Measurements from ENCODE around the gene LILRB4.
"Not testable (repeated sequence)": the region's sequence is repeated elsewhere in the genome, so short reads cannot be mapped to it uniquely, and the experiment has no call there.

Gene LILRB4

DNA sequence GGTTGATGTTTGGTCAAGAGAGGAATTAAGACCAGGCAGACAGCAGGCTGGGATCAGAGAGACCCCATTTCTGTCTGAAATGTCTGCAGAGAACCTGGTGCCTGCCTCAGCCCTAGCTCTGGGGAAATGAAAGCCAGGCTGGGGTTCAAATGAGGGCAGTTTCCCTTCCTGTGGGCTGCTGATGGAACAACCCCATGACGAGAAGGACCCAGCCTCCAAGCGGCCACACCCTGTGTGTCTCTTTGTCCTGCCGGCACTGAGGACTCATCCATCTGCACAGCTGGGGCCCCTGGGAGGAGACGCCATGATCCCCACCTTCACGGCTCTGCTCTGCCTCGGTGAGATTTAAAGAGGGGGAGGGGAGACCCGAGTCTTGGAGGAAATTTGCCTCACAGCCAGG is at the start of gene LILRB4:
LILRB4 (plus strand) TSS at position 256 of the 400 bp plus-strand sequence; CDS start at position 305, 49 bp downstream.
- no peak within 1 kb of the TSS for H3K27ac Mint-ChIP-seq
- H3K4me3 Mint-ChIP-seq, result no peak within 1 kb of the TSS
- H3K9me3 Mint-ChIP-seq, result no peaks in the 10 kb centered on the region
- H3K27me3 Mint-ChIP-seq, result peaks cover 13% of the 10 kb centered on the region
- peaks cover 15% of the 10 kb centered on the region for H3K4me1 Mint-ChIP-seq (ENCODE audit: low read depth)
- no peaks in the 10 kb centered on the region for H3K36me3 Mint-ChIP-seq (ENCODE audit: low read depth)

DNA sequence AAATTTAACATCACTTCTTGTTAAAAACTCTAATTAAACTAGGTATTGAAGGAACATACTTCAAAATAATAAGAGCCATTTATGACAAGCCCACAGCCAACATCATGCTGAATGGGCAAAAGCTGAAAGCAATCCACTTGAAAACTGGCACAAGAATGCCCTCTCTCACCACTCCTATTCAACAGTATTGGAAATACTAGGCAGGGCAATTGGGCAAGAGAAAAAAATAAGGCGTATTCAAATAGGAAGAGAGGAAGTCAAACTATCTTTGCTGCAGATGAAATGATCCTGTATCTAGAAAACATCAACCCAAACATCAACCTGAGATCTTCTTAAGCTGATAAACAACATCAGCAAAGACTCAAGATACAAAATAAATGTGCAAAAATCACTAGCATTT is 48.1 kb upstream of the LILRB4 start:
- peaks cover 15% of the 10 kb centered on the region for H3K4me1 Mint-ChIP-seq (ENCODE audit: low read depth)
- no peaks in the 10 kb centered on the region for H3K36me3 Mint-ChIP-seq (ENCODE audit: low read depth)
- H3K9me3 Mint-ChIP-seq, result peaks cover 5% of the 10 kb centered on the region
- H3K27me3 Mint-ChIP-seq, result peaks cover 5% of the 10 kb centered on the region
- no peak overlapping the region for H3K27ac Mint-ChIP-seq
- no peak overlapping the region for H3K4me3 Mint-ChIP-seq

DNA sequence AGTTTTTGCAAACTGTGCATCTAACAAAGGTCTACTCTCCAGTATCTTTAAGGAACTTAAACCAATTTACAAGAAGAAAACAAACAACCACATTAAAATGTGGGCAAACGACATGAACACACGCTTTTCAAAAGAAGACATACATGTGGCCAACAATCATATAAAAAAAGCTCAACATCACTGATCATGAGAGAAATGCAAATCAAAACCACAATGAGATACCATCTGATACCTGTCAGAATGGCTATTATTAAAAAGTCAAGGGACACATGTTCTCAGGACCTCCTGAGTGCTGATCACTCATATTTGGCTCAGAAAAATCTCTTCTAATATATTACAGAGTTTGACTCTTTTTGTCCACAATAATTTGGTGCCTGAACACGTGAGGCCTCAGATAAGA is 46.7 kb upstream of the LILRB4 start:
- Mint-ChIP-seq H3K9me3 (peaks cover 5% of the 10 kb centered on the region), H3K27ac (no peak overlapping the region), H3K36me3 (ENCODE audit: low read depth) (no peaks in the 10 kb centered on the region), H3K4me1 (ENCODE audit: low read depth) (peaks cover 15% of the 10 kb centered on the region), H3K27me3 (peaks cover 5% of the 10 kb centered on the region), H3K4me3 (no peak overlapping the region)

DNA sequence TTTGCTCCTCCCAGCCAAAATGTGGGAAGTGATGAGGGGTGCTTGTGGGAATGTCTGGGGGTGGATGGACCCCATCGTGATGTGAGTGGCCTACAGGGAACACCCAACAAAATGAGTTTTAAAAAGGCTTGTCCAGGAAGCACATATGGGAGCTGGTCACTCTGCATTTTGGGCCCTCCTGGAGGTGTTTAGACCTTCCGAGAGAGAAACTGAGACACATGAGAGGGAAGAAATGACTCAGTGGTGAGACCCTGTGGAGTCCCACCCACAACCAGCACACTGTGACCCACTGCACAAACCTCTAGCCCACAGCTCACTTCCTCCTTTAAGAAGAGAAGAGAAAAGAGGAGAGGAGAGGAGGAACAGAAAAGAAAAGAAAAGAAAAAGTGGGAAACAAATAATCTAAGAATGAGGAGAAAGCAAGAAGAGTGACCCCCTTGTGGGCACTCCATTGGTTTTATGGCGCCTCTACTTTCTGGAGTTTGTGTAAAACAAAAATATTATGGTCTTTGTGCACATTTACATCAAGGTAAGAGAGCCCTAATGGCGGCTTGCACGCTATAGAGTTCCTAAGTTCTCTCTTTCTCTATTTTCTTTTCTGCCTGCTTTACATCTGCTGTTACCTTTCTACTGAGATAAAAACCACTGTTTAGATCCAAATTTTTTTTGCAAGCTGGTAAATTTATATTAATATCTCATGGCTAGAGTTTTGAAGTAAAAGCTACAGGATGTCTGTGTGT is 45.8 kb upstream of the LILRB4 start:
- Mint-ChIP-seq H3K4me3 (peak overlapping the region; percentile 75), H3K4me1 (ENCODE audit: low read depth) (peaks cover 12% of the 10 kb centered on the region), H3K36me3 (ENCODE audit: low read depth) (no peaks in the 10 kb centered on the region), H3K27me3 (peaks cover 4% of the 10 kb centered on the region), H3K27ac (peak overlapping the region; percentile 60), H3K9me3 (peaks cover 5% of the 10 kb centered on the region)

DNA sequence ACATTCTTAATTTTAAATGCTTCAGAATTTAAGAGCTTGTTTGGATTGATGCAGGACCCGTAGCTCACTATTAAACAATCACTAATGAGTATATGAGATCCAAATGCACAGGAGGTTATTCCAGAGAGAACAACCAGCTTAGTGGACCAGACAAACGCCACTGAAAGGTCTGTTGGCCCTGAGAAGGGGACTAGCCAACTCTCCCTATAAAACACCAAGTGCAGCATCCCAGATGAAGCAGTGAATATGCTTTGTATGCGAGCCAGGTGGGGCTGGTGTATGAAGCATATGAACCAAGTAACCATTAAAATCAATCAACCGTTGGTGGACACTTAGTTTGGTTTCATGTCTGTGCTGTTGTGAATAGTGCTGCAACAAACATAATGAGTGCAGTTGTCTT is 42.3 kb upstream of the LILRB4 start:
- Mint-ChIP-seq H3K27ac (no peak overlapping the region), H3K4me3 (no peak overlapping the region), H3K36me3 (ENCODE audit: low read depth) (no peaks in the 10 kb centered on the region), H3K9me3 (peaks cover 5% of the 10 kb centered on the region), H3K27me3 (peaks cover 4% of the 10 kb centered on the region), H3K4me1 (ENCODE audit: low read depth) (peaks cover 12% of the 10 kb centered on the region)

DNA sequence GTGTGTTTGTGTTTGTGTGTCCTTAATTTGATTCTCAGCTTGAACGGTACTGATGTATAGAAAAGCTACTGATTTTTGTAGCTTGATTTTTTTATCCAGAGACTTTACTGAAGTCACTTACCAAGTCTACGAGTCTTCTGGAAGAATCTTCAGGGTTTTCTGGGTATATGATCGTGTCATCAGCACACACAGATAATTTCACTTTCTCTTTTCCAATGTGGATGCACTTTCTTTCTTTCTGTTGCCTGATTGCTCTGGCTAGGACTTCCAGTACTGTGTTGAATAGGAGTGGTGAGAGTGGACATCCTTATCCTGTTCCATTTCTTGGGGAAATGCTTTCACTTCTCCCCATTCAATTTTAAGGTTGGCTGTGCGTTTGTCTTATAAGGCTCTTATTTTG is 40.4 kb upstream of the LILRB4 start:
- Mint-ChIP-seq H3K36me3 (ENCODE audit: low read depth) (no peaks in the 10 kb centered on the region), H3K27ac (peak overlapping the region; percentile 53), H3K9me3 (no peaks in the 10 kb centered on the region), H3K4me1 (ENCODE audit: low read depth) (peaks cover 8% of the 10 kb centered on the region), H3K27me3 (peaks cover 11% of the 10 kb centered on the region), H3K4me3 (peak overlapping the region; percentile 50)

DNA sequence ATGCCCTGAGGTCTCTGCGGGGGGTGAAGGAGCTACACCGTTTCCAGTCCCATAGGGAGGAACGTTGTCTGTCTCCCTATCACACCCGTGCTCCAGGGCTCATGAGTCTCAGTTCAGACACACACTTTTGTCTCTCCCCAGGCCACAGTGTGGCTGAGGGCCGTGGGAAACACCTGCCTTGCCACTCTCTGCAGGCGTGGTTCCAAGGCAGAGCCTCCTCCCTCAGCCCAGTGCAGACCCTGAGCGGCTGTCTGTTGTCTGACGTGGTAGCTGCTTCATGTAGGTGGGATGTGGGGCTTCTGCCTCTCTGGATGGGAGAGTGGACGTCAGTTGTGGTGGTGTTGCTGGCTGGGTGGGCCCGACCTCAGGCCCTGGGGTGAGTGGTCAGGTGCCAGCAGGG is 38.6 kb upstream of the LILRB4 start:
- not testable (repeated sequence) for H3K4me1 Mint-ChIP-seq (ENCODE audit: low read depth); H3K9me3 Mint-ChIP-seq; H3K4me3 Mint-ChIP-seq; H3K36me3 Mint-ChIP-seq (ENCODE audit: low read depth); H3K27ac Mint-ChIP-seq
- peaks cover 14% of the 10 kb centered on the region for H3K27me3 Mint-ChIP-seq

DNA sequence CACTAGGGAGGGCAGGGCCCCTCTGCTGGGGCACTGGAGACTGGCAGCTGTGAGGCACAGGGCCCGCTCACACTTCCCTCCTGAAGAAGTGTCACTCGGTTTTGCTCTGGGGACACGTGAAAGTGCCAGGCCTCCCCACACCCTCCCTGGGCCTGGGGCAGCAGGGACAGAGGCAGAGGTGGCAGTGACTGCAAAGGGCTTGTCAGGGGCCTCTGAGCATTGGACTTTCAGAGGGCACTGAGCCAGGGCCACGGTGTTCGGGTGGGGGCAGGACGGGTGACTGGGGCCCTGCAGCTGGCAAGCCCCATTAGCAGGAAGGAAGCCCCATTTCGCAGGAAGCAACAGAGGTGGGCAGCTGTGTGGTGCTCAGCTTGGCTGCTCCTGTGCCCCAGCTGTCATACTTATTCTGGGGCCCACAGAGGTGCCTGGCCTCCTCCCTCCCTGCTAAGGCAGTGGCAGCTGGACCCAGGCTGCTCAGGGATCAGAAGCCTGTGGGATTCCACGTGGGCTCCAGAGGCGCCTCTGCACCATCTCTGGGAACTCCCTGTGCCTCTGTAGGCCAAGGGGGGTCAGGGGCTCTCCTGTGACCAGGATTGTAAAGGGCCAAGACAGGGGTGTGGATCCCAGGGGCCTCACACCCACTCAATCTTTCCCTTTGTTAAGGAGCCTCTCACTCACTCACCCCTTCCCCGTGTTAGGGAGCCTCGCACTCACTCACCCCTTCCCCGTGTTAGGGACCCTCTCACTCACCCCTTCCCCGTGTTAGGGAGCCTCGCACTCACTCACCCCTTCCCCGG is 37.7 kb upstream of the LILRB4 start:
- H3K27ac Mint-ChIP-seq, H3K4me3 Mint-ChIP-seq: not testable (repeated sequence)
- peaks cover 15% of the 10 kb centered on the region for H3K27me3 Mint-ChIP-seq

DNA sequence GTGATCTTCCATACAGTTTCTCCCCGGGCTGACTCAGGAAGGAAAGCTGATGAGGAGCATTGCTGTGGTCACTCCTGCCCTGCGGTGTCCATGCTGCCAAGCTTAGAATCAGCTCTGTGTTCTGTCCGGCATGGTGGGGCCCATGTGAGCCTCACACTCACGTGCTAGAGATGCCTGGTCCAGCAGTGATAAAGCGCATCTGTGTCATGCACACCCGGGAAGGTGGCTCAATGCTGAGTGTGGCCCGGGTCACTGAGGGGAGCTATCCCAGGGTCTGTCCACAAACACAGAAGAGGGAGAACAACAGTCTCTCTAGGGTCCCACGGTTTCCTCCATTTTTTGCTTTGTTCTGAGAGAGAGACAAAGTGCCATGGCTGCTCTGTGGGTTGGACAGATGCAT is 36.0 kb upstream of the LILRB4 start:
- Mint-ChIP-seq H3K9me3 (no peaks in the 10 kb centered on the region), H3K4me3 (no peak overlapping the region), H3K27me3 (peaks cover 16% of the 10 kb centered on the region), H3K36me3 (ENCODE audit: low read depth) (no peaks in the 10 kb centered on the region), H3K27ac (no peak overlapping the region), H3K4me1 (ENCODE audit: low read depth) (peaks cover 15% of the 10 kb centered on the region)

More for the DNA sequence above, 37.7 kb upstream of the LILRB4 start:
- not testable (repeated sequence) for H3K9me3 Mint-ChIP-seq; H3K4me1 Mint-ChIP-seq (ENCODE audit: low read depth); H3K36me3 Mint-ChIP-seq (ENCODE audit: low read depth)

DNA sequence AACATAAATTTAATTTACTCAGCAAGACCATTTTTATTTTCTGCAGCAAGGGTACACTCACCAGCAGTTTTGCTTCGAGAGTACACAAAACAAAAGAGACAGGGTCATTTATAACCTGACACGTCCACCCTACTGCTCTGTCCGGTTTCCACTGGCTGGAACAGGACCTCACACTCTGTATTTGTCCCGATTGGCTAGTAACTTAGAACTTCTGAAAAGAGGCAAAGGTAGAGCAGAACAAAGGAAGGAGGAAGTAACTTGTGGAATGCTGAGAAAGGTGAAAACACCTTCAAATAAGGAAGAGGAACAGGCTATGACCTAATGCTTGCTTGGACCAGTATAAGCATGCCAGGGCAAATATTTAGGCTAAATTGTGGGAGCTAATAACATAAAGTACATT is 34.9 kb upstream of the LILRB4 start:
- not testable (repeated sequence) for H3K9me3 Mint-ChIP-seq; H3K4me3 Mint-ChIP-seq; H3K27ac Mint-ChIP-seq; H3K36me3 Mint-ChIP-seq (ENCODE audit: low read depth)
- Mint-ChIP-seq H3K4me1 (ENCODE audit: low read depth) (peaks cover 15% of the 10 kb centered on the region), H3K27me3 (peaks cover 16% of the 10 kb centered on the region)

DNA sequence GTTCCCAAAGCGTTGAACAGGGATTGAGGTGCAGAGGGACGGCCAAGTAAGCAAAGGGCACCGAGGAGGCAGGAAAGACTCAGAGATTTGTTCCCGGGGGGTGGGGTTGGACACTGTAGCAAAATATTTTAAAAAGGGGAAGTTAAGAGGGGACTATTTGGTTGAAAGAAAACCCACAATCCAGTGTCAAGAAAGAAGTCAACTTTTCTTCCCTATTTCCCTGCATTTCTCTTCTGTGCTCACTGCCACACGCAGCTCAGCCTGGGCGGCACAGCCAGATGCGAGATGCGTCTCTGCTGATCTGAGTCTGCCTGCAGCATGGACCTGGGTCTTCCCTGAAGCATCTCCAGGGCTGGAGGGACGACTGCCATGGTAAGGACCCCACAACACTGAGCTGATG is 32.5 kb upstream of the LILRB4 start, which contains the start of gene LILRB1:
LILRB1 (plus strand) TSS at position 223 of the 400 bp plus-strand sequence. CDS start 590 bp downstream, outside the sequence.
- Mint-ChIP-seq H3K4me1 (ENCODE audit: low read depth) (peaks cover 15% of the 10 kb centered on the region), H3K4me3 (peak within 1 kb of the TSS; percentile 47), H3K27me3 (peaks cover 16% of the 10 kb centered on the region)
- not testable (repeated sequence) for H3K36me3 Mint-ChIP-seq (ENCODE audit: low read depth); H3K9me3 Mint-ChIP-seq; H3K27ac Mint-ChIP-seq

DNA sequence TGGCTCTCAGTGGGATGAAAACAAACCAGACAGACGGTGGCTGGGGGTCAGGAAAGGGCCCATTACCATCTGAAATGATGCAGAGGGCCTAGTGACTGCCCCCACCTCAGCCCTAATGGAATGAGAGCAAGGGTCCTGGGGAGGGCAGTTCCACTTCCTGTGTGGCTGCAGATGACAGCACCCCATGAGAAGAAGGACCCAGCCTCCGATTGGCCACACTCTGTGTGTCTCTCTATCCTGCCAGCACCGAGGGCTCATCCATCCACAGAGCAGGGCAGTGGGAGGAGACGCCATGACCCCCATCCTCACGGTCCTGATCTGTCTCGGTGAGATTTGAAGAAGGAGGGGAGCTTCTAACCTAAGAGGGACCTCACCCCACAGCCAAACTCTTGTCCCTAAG is 32.0 kb upstream of the LILRB4 start:
- H3K4me3 Mint-ChIP-seq, result peak overlapping the region; percentile 47
- peaks cover 15% of the 10 kb centered on the region for H3K27me3 Mint-ChIP-seq
- no peaks in the 10 kb centered on the region for H3K9me3 Mint-ChIP-seq
- no peak overlapping the region for H3K27ac Mint-ChIP-seq
- no peaks in the 10 kb centered on the region for H3K36me3 Mint-ChIP-seq (ENCODE audit: low read depth)
- H3K4me1 Mint-ChIP-seq (ENCODE audit: low read depth), result peaks cover 12% of the 10 kb centered on the region

DNA sequence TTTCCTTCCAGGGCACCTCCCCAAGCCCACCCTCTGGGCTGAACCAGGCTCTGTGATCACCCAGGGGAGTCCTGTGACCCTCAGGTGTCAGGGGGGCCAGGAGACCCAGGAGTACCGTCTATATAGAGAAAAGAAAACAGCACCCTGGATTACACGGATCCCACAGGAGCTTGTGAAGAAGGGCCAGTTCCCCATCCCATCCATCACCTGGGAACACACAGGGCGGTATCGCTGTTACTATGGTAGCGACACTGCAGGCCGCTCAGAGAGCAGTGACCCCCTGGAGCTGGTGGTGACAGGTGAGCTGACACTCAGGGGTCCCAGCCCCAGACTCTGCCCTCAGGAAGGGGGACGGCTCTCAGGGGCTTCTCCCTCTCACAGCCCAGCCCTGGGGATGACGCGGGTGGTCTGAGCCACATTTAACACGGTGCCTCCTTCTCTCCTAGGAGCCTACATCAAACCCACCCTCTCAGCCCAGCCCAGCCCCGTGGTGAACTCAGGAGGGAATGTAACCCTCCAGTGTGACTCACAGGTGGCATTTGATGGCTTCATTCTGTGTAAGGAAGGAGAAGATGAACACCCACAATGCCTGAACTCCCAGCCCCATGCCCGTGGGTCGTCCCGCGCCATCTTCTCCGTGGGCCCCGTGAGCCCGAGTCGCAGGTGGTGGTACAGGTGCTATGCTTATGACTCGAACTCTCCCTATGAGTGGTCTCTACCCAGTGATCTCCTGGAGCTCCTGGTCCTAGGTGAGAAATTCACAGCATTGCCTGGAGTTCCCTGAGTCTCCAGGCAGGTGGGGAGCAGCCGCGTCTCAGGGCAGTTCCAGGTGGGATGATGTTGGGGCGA is 31.1 kb upstream of the LILRB4 start:
- not testable (repeated sequence) for H3K36me3 Mint-ChIP-seq (ENCODE audit: low read depth); H3K27ac Mint-ChIP-seq; H3K9me3 Mint-ChIP-seq; H3K4me3 Mint-ChIP-seq; H3K4me1 Mint-ChIP-seq (ENCODE audit: low read depth); H3K27me3 Mint-ChIP-seq

DNA sequence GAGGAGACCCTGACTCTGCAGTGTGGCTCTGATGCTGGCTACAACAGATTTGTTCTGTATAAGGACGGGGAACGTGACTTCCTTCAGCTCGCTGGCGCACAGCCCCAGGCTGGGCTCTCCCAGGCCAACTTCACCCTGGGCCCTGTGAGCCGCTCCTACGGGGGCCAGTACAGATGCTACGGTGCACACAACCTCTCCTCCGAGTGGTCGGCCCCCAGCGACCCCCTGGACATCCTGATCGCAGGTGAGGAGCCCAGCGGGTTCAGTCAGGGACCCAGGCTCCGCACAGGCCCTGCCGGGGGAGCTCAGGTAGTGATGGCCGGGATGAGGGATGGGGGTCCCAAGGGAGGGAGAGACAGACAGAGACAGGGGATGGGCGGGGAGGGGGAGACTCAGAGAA is 30.3 kb upstream of the LILRB4 start:
- not testable (repeated sequence) for H3K27ac Mint-ChIP-seq; H3K4me1 Mint-ChIP-seq (ENCODE audit: low read depth); H3K27me3 Mint-ChIP-seq; H3K9me3 Mint-ChIP-seq; H3K4me3 Mint-ChIP-seq; H3K36me3 Mint-ChIP-seq (ENCODE audit: low read depth)

DNA sequence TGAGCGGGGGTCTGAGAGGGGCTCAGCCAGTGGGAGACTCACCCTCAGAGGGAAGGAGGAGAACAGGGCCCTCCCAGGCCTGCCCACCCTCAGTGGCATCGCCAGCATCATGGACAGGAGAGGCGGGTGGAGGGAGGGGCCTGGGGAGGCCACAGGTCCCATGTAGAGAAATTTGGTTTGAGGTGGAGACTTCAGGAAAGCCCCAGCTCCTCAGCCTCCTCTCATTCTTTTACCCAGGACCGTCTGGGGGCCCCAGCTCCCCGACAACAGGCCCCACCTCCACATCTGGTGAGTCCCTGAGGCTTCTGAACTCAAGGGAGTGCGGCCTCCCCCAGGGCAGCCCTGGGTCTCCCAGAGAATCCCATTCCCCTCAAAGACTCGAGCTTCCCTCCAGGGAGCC is 29.4 kb upstream of the LILRB4 start:
- no peak overlapping the region for H3K27ac Mint-ChIP-seq
- no peaks in the 10 kb centered on the region for H3K36me3 Mint-ChIP-seq (ENCODE audit: low read depth)
- peaks cover 7% of the 10 kb centered on the region for H3K27me3 Mint-ChIP-seq
- no peak overlapping the region for H3K4me3 Mint-ChIP-seq
- no peaks in the 10 kb centered on the region for H3K9me3 Mint-ChIP-seq
- peaks cover 7% of the 10 kb centered on the region for H3K4me1 Mint-ChIP-seq (ENCODE audit: low read depth)

Measured in stimulated activated naive CD8-positive, alpha-beta T cell treated with anti-CD3 and anti-CD28 coated beads, Interleukin-15, Interleukin-2, amounts not matched to agents 100 ng/mL and 50 ng/mL, for 24 hours (primary cell).